GM21576 (cell line): ENCODE data around the gene OR2A7.
"Not testable (repeated sequence)": the region's sequence is repeated elsewhere in the genome, so short reads cannot be mapped to it uniquely, and the experiment has no call there.

Experiments
- ATAC-seq: cut with Tn5 transposase; IDR thresholded peaks from one replicate; pipeline ENCODE4 v1.9.1; 2021; ENCODE audit warnings: mild to moderate bottlenecking, moderate library complexity; ENCODE audit not compliant: unreplicated experiment

Gene OR2A7

GRCh38 chr7:144264692-144265091, at the start of gene OR2A7:
Gene OR2A7 (minus strand): TSS chr7:144264792. CDS start chr7:144259628, 5,164 bp downstream.
- not testable (repeated sequence) for ATAC-seq

DNA sequence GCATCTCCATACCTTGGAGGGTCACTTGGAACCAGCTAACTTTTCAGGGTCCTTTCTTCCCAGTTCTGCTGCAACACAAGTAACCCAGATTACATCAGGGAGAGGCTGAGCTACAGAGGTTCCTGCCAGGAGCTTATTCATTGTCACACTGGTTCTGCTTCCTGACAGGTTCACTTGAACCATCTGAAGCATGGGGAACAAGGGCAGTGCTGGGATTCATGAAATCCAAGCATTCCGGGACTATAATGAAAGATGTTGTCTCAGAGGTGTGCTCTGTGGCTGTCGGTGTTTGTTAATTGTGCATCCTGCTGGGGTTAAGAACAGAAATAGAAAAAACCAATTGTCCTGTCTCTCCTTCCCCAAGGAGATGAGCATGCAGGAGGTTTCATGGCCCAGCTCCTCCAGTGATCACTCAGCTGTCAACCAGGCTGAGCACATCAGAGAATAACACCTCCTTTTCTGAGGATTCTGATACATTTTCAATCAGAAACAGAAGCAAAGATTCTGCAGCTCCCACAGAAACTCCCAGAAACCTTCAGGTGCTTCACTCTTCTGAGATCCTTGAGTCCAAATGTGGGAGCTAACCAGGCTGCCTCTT, 47.4 kb upstream of the OR2A7 start, which contains the start of gene OR2A1:
Gene OR2A1 (plus strand): TSS at position 548 of the 598 bp plus-strand sequence. CDS start 5,706 bp downstream, outside the sequence.
- ATAC-seq, result not testable (repeated sequence)

DNA sequence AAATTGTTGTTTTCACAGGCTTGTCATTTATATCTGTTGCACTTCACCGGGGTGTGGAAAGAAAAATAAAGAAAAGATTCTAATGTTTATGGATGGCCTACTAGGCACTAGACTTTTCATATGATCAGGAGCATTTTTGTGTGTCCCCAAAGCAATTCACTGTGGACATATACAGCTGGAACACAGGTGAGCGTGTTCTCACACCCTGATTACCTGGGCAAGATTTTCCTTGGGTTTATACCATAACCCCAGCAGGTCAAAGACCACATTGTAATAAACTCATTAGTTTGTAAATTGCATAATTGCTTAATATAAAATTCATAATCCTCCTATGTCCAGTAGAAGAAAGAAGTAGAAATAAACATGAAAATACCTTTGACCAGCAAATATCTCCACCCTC, 46.6 kb upstream of the OR2A7 start:
- not testable (repeated sequence) for ATAC-seq

DNA sequence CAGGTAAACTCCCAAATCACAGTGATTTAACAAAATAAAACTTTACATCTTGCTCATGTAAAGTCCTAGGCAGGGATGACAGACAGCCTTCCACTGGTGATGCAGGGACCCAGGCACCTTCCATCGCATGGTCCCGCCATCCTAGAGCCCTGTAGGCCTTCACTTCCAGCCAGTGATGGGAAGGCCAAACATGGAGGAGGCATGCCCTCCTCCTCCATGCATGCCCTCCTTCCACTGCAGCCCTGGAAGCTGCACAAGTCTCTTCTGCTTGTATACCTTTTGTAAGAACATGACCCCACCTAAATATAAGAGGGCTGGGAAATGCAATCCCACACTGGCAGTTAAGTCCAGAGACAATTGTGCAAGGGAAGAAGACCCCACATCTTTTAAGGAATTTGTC, 45.1 kb upstream of the OR2A7 start:
- ATAC-seq, result not testable (repeated sequence)

- not testable (repeated sequence) for ATAC-seq
These were observed 40.6 kb upstream of the OR2A7 start for GRCh38 chr7:144305156-144305555.

GRCh38 chr7:144303607-144304006, 39.0 kb upstream of the OR2A7 start:
- not testable (repeated sequence) for ATAC-seq

DNA sequence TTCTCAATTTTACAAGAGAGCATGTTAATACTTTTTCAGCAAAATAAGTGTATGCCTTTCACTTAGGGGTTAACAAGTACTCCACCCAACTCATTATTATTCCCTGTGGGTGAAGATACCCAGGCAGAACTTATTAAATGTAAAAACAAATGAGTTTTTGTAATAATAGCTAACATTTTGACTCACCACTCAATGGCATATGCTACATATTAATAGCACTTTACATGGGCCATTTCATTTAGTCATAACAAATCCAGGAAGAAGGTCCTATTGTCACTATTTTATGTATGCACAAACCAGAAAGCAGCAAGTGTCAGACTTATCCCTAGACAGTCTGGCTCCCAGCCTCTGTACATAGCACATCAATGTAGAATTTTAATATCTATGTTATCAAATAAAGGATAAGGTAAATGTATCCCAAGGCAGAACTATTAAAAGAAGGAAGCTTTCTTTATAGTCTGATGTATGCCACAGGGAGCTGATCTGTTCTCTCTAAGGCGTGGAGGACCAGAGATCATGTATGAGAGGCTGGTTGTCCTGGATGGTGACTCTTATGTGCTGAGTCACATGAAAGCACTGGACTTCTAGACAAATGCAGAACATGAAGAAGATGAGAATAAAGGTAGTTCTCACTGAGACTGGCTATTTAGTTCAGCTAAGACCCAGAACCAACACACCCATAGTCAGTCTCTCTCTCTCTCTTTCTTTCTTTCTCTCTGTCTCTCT, 38.1 kb upstream of the OR2A7 start:
- ATAC-seq, result not testable (repeated sequence)

DNA sequence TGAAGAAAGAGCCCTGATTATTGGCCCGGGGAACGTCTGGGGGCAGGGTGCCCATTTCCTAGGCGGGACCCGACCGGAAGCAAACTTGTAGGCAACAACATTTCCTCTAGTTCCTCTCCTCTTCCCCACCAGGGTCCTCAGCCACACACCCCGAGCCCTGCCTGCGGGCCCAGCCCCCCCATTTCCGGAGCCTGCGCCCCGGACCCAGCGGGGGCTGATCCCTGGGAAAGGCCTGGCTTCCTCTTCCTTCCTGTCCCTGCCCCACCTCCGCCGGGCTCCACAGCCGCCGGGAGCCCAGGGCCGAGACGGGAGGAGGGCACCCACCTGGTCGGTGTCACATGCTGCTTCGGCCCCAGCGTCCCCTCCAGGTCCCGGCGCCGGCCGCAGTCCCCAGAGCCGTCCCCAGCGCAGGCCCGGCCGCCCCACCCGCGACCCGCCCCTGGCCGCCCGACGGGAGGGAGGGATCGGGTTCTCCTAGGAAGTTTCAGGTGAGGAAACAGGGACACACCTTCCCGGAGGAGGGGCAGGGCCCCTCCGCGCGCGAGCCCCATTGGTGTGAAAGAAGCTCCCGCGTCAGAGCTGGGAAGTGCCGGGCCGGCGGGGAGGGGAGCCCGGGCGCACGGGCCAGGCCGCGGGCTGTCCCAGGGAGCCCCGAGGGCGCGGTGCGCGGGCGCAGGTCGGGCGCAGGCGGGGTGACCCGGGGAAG, 29.4 kb upstream of the OR2A7 start:
- ATAC-seq, result peak; percentile 60

DNA sequence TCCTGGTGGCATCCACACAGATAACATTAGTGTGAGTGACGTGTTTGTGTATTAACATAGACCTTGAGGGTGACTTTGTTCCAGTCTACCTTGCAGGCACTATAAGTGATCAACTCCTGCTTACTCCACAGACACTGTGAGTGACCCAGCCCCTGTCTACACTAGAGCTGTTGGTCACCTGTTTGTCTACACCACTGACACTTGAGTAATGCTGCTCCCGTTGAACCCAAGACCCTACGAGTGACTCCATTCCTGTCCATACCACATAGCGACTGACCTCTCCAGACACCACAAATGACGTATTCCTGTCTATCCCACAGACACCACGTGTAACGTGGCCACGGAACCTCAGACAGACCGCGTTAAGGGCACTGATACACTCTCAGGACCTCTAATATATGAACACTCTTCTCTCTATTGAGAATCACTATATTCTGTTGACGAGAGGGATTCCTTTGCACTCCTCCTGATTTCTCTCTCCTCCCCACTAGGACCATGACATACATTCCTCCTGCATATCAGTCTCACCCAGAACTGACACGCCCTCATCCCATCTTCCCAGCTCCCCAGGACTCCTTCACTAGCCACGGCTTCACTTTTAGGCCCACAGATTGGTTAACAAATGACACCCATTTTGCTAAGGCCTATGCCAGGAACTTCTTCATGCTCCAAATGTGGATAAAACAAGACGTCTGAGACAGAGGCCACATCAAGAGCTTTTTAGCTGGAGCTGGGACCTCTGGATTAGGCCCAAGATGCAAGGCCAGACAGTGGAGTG, 28.0 kb upstream of the OR2A7 start:
- ATAC-seq, result not testable (repeated sequence)

- not testable (repeated sequence) for ATAC-seq
These were observed 27.0 kb upstream of the OR2A7 start for GRCh38 chr7:144291607-144292006.

DNA sequence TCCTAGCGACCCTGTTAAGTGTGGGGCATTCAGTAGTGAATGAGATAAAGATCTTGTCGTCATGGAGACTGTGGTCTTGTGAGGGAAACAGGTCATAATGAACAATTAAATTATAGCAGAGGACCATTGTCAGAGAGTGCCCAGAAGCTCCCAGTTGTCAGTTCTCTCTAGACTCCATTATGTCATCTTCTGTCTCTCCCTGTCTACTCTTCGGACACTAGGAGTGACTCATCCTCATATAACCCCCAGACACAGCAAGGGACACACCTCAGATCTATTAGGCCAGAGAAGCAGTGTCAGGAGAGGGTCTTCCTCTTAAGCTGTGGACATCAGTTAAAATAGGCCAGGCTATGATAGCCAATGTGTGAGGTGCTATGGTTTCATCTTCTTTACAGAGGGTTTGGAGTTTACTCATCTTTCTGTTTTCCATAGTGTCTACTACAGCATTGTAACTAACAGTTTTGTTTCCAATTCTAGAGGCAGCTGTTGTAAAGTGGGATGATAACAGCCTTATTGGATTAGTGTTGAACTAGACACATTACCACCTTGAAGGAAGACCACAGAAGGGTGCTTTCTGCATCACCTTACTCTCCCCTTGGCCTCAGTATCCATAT, 22.7 kb upstream of the OR2A7 start:
- ATAC-seq, result not testable (repeated sequence)

DNA sequence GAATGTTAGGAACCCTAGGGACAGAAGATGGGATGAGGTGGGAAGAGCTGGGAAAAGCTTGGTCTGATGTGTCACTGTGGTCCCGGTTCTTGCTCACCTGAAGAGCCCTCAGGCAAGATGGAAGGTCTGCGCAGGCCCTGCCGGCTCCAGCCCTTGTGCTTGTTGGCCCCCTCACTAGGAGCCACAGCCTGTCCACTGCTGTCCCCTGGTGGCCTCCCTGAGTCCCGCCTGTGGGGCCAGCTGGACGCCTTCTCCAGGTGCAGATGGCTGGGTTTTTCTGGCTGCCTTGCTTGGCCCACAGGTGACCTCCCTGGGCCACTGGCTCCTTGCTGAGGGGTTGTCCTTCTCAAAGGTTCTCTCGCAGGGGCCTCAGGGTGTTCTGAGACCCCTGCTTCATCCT, 19.1 kb upstream of the OR2A7 start:
- not testable (repeated sequence) for ATAC-seq

- not testable (repeated sequence) for ATAC-seq
These were observed 17.9 kb upstream of the OR2A7 start for GRCh38 chr7:144282490-144282889.

DNA sequence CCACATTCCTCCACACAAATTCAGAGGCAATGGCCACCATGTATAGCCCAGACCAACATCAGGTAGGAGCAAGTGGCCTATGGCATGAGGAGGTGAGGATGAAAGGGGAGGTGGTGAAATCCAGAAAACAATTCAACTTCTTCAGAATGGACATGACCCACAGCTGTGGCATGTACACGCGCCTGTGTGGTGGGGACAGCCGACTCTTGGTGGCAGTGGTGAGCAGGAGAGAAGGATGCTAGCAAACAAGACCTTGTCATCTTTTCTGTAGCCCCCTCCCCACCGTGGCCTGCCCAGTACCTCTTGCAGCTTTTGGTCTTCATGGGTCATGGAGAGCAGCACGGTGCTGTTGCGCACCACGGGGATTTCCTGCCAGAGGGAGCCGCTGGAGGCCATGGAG, 17.4 kb upstream of the OR2A7 start:
- ATAC-seq, result not testable (repeated sequence)

DNA sequence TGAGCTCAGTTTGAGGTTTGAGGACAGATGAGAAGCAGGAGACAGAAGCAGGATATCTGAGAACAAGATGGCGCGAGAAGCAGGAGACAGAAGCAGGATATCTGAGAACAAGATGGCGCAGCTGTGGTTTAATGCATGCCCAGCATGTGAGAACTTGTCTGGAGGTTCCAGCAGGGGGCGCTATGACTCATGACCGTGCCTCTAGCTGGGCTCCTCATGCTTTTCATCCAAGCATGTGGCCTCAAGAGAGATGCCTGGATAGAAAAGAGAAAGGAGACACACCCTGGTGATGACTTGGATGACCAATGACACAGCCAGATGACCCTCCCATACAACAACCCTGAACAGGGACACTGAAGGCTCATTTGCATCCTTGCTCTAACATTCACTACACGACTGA, 15.4 kb upstream of the OR2A7 start:
- ATAC-seq, result not testable (repeated sequence)

DNA sequence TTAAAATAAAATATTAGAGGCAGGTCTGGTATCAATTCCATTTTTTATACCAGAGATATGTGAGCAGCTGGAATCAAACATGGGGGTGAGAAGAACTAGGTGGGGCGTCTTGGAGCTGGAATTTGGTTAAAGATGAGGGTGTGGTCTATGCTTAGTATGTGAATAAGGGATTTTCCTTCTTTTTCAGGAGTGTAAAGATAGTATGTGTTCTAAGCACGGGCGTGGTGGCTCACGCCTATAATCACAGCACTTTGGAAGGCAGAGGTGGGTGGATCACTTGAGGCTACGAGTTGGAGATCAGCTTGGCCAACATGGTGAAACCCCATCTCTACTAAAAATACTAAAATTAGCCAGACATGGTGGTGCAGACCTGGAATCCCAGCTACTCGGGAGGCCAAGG, 10.7 kb upstream of the OR2A7 start:
- ATAC-seq, result not testable (repeated sequence)

GRCh38 chr7:144269188-144269587, 4.6 kb upstream of the OR2A7 start, which contains the start of gene CTAGE8:
Gene CTAGE8 (minus strand): TSS chr7:144269288. CDS start chr7:144269250, 38 bp downstream.
- not testable (repeated sequence) for ATAC-seq

GRCh38 chr7:144262128-144262527, 2.5 kb downstream of the OR2A7 start:
- not testable (repeated sequence) for ATAC-seq

- not testable (repeated sequence) for ATAC-seq
These were observed 5.5 kb downstream of the OR2A7 start for GRCh38 chr7:144259067-144259466.

GRCh38 chr7:144256112-144256511, 8.5 kb downstream of the OR2A7 start:
- no peak for ATAC-seq
